ENCODE results near the gene CYP46A1. TPM values are rescaled to one million over a fixed set of nuclear protein-coding genes. Genes with fewer than 3 reads are reported as not detected.

The CYP46A1 gene
- total RNA-seq, 1 experiment from 2014 or later, result 0.59 TPM

DNA sequence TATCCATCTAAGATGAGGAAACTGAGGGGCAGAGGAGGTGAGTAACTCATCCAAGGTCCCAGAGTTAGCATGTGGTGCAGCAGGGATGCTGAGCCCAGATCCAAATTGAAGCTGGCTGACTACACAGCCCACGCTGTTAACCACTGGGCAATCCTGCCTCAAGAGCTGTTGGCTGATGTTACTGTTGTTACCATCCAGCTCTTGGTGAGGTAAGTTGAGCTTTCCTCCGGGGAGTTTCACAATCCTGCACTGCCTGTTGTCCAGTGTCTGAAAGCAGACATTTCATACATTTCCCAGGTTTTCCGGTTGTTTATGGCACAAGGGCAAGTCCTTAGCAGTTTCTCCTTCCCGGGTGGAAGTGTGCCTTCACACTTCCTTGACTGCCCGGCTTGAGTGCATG, 14.5 kb downstream of the CYP46A1 start:
- H3K4ac ChIP-seq (ENCODE audit: low read depth, low read length), result no peak overlapping the region
- H3K23ac ChIP-seq (ENCODE audit: insufficient read length, low read depth, low read length), result no peak overlapping the region
- H2BK20ac ChIP-seq (ENCODE audit: low read depth, low read length, poor library complexity, severe bottlenecking), result no peak overlapping the region
- H2BK120ac ChIP-seq (ENCODE audit: low read depth, low read length, poor library complexity, severe bottlenecking), result no peak overlapping the region
- H2BK15ac ChIP-seq (ENCODE audit: low read depth, low read length), result no peak overlapping the region
- no peak overlapping the region for H4K91ac ChIP-seq (ENCODE audit: insufficient read length, low read depth, low read length)
- Mint-ChIP-seq H3K36me3 (ENCODE audit: insufficient read depth in 1 of 3, low read depth in 3 of 3) (peaks cover 9 to 16% (median 11%) of the 10 kb centered on the region in 3 experiments), H3K27ac (no peak overlapping the region; a peak in 1 of 7 replicates), H3K9me3 (peaks cover 14 to 17% of the 10 kb centered on the region in 2 experiments), H3K4me3 (no peak overlapping the region), H3K27me3 (ENCODE audit: low read depth) (peaks cover 5% of the 10 kb centered on the region; the same call in 1 of the 2 replicates), H3K4me1 (no peaks in the 10 kb centered on the region)
- no peaks in the 10 kb centered on the region for H3K23me2 ChIP-seq (ENCODE audit: insufficient read length, low read depth, low read length, poor library complexity, severe bottlenecking)
- H2AK5ac ChIP-seq (ENCODE audit: insufficient read length, low read length), result no peak overlapping the region
- no peak overlapping the region for H2AFZ ChIP-seq (ENCODE audit: low read length)
- no peak overlapping the region for H2BK5ac ChIP-seq (ENCODE audit: insufficient read length, low read length)
- no peak overlapping the region for H4K8ac ChIP-seq (replicated peaks; ENCODE audit: insufficient read length, low read depth, low read length)
- peaks cover 9% of the 10 kb centered on the region for H3K9me3 ChIP-seq (ENCODE audit: control insufficient read depth, low read depth, low read length)
- TF ChIP-seq, protein P1, sequence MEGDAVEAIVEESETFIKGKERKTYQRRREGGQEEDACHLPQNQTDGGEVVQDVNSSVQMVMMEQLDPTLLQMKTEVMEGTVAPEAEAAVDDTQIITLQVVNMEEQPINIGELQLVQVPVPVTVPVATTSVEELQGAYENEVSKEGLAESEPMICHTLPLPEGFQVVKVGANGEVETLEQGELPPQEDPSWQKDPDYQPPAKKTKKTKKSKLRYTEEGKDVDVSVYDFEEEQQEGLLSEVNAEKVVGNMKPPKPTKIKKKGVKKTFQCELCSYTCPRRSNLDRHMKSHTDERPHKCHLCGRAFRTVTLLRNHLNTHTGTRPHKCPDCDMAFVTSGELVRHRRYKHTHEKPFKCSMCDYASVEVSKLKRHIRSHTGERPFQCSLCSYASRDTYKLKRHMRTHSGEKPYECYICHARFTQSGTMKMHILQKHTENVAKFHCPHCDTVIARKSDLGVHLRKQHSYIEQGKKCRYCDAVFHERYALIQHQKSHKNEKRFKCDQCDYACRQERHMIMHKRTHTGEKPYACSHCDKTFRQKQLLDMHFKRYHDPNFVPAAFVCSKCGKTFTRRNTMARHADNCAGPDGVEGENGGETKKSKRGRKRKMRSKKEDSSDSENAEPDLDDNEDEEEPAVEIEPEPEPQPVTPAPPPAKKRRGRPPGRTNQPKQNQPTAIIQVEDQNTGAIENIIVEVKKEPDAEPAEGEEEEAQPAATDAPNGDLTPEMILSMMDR (conservative IDR thresholded peaks at IDR 0.05), result no peak
- no peaks in the 10 kb centered on the region for H3K27me3 ChIP-seq (ENCODE audit: insufficient read depth, low read length)
- no peak overlapping the region for H4K5ac ChIP-seq (ENCODE audit: insufficient read length, low read depth, low read length)
- no peak overlapping the region for H2BK12ac ChIP-seq (ENCODE audit: insufficient read length, low read depth, low read length)
- H3K4me2 ChIP-seq (ENCODE audit: insufficient read depth, insufficient read length, low read length), result no peak overlapping the region
- no peak overlapping the region for H3K18ac ChIP-seq (ENCODE audit: insufficient read length, low read depth, low read length)
- H3K14ac ChIP-seq (ENCODE audit: insufficient read depth, low read length), result no peak overlapping the region
- no peak for DNase-seq
- no peak overlapping the region for H3K9ac ChIP-seq (ENCODE audit: extremely low read depth, insufficient read length, low read length)
- no peak overlapping the region for H3T11ph ChIP-seq (ENCODE audit: low read length)
- no peaks in the 10 kb centered on the region for H3K79me2 ChIP-seq (ENCODE audit: insufficient read depth, low read length)
- no peak overlapping the region for H3K56ac ChIP-seq (ENCODE audit: insufficient read length, low read depth, low read length)
- WGBS (ENCODE audit: extremely low coverage, insufficient read length, low lambda C conversion rate), result no CpG with 5 or more reads among the region's 5 CpGs
- H4K20me1 ChIP-seq (ENCODE audit: control insufficient read depth, insufficient read depth, insufficient read length), result no peaks in the 10 kb centered on the region
- no peak overlapping the region for H3K27ac ChIP-seq (ENCODE audit: insufficient read length, low read depth, low read length)
- H3K4me1 ChIP-seq (ENCODE audit: insufficient read depth, low read length), result no peaks in the 10 kb centered on the region
- no peaks in the 10 kb centered on the region for H3K79me1 ChIP-seq (ENCODE audit: insufficient read depth, low read depth, low read length, poor library complexity, severe bottlenecking)

All from H9 (cell line).